HG02610 (cell line): ENCODE data around the gene TMEM141.
"Not testable (repeated sequence)": the region's sequence is repeated elsewhere in the genome, so short reads cannot be mapped to it uniquely, and the experiment has no call there.

ENCODE experiments used
- ATAC-seq: cut with Tn5 transposase; IDR thresholded peaks from one replicate; pipeline ENCODE4 v1.9.1; 2021; ENCODE audit warnings: mild to moderate bottlenecking, moderate library complexity; ENCODE audit not compliant: unreplicated experiment

The TMEM141 gene

DNA sequence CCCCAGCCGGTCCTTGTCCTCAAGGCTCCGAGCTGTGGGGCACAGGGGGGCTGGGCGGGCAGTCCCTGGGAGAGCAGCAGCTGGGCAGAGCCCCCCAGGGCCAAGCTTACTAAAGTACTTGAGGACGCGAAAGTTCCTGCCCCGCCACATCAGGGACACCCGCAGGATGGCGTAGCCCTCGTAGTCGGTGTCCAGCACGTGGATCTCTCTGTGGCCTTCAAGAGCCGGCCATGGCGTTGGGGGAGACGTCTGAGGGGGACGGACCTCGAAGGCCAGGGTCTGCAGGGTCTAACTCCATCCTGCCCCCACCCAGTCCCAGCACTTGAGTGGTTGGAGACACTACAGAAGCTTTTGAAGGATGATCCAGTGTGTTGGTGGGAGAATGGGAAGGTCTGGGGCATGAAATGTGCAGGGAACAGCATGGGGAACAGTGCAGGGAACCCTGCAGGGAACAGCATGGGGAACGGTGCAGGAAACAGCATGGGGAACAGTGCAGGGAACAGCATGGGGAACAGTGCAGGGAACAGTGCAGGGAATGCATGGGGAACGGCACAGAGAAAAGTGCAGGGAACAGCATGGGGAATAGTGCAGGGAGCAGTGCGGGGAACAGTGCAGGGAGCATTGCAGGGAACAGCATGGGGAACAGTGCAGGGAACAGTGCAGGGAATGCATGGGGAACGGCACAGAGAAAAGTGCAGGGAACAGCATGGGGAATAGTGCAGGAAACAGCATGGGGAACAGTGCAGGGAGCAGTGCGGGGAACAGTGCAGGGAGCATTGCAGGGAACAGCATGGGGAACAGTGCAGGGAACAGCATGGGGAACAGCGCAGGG lies 35.6 kb upstream of the TMEM141 start:
- not testable (repeated sequence) for ATAC-seq

GRCh38 chr9:136756134-136756438 lies 35.1 kb upstream of the TMEM141 start:
- ATAC-seq, result no peak

DNA sequence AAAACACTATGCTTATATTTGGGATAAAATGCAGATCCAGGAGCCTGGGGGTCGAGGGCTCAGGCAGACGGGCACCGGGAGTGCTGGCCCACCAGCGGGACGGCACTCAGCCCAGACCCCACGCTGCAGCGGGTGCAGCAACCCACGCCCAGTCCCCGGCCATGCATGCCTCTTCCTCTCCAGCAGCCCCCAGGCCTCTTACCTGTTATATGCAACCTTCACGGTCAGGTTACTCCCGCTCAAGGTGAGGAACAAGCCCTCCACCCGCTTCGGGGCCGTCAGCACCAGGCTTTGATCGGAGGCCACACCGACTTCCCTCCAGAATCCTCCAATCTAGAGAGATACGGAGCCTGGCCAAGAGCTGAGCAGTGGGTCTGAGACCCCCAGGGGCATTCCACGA lies 34.3 kb upstream of the TMEM141 start:
- ATAC-seq, result no peak

DNA sequence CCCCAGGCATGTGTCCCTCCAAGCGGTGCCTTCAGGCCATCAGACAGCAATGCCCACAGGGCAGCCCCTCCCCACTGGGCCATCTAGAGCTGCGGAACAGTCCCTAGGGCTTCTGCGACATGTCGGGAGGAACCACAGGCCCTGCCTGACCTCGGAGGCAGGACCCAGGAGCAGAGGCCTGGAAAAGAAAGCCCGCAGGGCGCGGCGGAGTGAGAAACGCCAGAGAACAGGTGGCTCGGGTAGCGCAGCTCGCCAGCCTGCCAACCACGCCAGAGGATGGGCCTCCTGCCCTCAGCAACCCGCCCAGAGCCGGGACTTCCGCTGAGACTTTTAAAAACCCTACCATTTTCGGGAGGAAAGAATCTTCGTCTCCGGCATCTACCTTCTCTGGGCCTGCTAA lies 33.8 kb upstream of the TMEM141 start:
- ATAC-seq, result no peak

- no peak for ATAC-seq
These were observed 33.4 kb upstream of the TMEM141 start for GRCh38 chr9:136757751-136758140.

GRCh38 chr9:136759001-136759400 lies 32.1 kb upstream of the TMEM141 start:
- ATAC-seq, result no peak

DNA sequence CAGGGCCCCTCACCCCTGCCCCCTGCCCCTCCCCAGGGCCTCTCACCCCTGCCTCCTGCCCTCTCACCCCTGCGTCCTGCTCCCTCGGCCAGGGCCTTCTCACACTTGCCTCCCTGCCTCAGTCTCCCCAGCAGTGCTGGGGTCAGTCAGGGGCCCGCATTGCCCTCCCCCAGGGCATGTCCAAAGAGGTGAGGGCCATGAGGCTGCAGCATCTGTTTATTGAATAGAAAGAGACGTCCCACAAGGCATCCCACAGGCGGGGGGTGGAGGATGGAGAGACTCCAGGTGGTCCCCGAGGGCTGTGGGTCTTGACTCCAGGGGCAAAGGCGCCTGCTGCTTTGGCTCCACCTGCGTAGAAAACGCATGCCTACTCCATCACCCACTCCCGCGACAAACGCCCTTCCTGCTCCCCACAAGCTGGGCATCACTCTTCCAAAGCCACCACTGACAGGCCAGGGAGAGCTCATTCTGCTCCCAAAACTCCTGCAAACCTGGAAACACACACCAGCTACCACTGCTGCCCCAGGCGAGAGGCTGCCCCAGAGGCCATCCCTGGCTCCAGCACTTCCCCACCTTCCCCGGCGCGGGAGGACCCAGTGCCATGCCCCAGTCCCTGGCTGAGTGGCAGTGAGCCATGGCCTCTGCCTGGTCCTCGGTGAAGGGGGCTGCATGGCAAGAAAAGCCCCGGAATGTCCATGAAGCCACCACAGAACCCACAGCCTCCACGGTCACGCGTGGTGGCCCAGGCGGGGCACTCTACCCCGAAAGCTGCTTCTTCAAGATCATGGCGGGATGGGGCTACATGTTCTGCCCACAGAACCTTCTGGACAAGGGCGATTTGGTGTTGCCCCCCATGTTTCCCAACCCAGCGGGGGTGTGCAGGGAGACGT lies 31.5 kb upstream of the TMEM141 start:
- no peak for ATAC-seq

DNA sequence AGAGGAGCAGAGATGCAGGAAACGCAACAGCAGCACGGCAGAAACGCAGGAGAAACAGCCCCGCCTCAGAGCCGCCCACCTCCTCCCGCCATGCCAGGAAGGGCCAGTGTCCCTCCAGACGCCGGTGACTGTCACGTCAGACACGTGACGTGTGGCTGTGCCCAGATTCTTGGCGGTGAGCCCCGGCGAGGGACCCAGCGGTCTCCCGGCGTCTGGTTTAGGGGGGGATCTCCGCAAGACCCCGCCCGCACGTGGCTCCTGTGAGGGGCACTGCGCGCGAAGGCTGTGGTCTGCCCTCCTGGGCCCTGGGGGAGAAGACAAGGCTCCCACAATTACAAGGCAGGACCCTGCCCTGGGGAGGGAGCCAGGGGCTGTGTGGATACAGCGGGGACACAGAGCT lies 30.7 kb upstream of the TMEM141 start:
- ATAC-seq, result no peak

- ATAC-seq, result not testable (repeated sequence)
These were observed 30.2 kb upstream of the TMEM141 start for GRCh38 chr9:136760834-136761544.

DNA sequence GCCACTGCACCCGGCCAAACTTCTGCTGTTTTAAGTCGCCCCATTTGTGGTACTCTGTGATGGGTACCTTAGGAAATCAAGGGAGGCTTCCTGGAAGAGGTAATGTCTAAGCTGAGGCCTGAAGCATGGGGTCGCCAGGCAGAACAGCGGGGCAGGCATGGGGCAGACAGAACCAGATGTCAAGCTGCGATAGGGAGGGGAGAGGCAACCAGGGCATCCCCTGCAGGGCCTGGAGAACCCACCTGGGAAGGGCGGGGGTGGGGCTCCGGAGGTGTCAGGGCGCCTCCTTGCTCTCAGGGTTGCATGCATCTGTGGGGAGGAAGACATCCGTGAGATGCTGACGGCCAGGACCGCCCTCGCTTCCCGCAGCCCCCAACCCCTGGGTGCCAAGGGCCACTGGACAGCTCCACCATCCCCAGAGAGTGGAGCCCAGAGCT lies 29.6 kb upstream of the TMEM141 start:
- no peak for ATAC-seq

DNA sequence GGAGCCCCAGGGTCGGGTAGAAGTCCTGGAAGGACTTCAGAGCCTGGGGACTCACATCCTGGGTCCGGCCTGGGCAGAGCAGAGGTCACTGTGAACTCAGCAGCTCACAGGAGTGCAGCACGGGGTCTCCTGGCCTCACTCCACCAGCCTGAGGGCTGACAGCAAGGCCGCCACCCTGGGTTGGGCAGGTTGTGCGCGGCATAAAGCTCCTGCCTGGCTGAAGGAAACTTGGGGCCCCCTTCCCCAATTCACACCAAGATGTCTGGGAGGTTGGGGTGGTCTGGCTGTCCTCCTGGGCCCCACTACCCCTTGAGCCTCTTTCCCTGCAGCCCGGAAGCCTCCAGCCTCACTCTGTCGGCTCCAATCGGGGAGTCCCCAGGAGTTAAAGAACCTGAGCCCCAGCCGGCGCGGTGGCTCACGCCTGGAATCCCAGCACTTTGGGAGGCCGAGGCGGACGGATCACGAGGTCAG lies 28.9 kb upstream of the TMEM141 start:
- no peak for ATAC-seq

- ATAC-seq, result no peak
These were observed 28.1 kb upstream of the TMEM141 start for GRCh38 chr9:136762915-136763648.

DNA sequence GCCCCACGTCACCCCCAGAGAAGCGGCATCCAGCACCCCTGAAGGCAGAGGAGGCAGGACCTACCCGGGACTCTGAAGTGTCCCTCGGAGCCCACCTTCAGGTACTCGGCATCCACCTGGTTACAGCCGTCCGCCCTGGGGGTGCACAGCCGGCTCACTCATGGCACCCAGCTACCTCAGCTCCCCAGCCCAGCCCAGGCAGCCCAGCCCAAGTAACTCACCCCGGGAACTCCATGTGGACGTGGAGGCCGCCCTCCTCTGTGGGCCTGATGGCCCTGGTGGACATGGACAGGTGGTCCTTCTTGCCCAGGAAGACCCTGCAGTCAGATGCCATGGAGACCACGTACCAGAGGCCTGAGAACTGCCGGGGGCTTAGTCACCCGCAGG lies 27.5 kb upstream of the TMEM141 start:
- ATAC-seq, result no peak

DNA sequence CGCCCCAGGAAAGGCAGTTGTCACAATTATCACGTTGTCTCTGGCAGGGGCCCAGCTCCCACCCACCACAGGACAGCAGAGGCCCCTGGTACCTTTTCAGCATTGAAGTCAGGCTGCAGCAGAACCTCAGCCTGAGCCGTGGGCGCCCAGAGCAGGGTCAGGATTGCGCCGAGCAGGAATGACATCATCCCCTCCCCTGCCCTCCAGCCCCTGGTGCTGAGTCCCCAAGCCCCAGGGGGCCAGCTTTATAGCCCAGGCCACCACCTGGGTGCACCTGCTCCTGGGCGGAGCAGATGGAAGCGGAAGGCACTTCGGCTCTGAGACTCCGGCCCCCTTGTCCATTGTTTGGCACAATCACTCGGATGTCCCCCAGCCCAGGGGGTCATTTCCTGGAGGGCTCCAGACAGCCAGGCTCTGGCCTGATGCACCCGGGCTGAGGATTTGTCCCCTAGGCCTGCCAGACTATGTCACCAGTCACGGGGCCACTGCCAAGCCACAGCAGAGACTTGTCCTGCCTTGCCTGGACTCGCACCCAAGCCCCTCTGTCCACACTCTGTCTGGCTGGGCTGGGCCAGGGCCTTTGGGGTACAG lies 26.7 kb upstream of the TMEM141 start, which contains the start of gene LCN15:
TSS of gene LCN15 (minus strand) at position 218 of the 591 bp plus-strand sequence. CDS start at position 188, 30 bp downstream.
- no peak for ATAC-seq

DNA sequence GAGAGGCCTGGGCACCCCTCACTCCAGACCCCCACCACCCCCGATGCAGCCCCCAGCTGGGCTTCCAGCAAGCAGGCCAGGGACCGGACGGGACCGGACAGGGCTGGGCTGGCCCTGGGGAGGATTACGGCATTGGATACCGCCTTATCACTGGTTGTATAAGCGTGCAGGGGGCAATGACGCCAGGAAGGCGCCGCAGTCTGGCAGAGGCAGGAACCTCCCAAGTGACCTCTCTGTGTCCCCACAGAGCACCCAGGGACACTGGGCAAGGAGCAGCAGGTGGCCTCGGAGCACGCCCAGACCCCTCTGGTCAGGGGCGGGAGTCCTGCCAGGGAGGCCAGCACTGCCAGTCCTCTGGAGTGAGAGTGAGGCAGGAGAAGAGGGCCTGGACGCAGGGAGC lies 26.1 kb upstream of the TMEM141 start:
- ATAC-seq, result no peak

DNA sequence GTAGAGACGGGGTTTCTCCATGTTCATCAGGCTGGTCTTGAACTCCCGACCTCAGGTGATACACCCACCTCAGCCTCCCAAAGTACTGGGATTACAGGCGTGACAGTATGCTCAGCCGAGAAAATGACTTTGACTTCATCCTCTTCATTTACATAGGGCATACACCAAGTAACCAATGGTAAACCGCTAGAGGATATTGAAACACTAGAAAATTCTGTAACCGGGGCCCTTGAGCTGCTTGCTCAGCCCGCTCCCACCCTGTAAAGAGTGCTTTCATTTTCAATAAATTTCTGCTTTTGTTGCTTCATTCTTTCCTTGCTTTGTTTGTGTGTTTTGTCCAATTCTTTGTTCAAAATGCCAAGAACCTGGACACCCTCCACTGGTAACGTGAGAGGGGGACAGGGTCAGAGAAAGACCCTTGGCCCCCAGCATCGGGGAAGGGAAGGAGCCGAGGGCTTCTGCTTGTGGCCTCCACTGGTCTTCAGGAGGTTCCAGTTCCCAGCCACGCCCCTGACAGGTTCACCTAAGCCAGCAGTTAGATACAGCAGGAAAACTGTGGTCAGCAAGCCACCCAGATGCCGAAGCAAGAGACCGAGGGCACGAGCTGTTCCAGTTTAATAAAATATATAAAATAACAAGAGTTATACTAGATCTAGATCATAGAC lies 25.3 kb upstream of the TMEM141 start:
- not testable (repeated sequence) for ATAC-seq

- not testable (repeated sequence) for ATAC-seq
These were observed 24.6 kb upstream of the TMEM141 start for GRCh38 chr9:136766410-136767120.

DNA sequence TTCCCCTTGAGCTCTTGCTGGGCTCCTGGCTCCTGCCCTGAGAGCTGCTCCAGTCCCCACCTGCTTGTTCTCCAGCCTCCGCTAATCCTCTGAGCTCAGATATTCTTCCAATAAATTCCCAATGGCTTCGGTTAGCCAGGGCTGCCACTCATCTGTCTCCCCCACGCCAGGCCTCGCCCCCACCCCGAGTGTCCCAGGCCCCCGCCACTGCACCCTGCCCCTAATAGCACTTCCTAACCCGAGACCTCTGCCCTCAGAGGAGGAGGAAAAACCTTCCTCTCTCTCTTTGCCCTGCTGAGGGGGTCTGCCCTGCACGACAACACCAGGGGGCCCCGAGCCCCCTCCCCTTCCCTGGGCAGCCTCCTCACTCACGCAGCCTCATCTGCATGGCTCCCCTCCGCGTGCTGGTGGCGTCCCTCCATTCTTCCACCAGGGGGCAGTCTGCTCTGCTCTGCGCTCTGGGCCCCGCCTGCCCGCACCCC lies 21.4 kb upstream of the TMEM141 start:
- ATAC-seq, result no peak

DNA sequence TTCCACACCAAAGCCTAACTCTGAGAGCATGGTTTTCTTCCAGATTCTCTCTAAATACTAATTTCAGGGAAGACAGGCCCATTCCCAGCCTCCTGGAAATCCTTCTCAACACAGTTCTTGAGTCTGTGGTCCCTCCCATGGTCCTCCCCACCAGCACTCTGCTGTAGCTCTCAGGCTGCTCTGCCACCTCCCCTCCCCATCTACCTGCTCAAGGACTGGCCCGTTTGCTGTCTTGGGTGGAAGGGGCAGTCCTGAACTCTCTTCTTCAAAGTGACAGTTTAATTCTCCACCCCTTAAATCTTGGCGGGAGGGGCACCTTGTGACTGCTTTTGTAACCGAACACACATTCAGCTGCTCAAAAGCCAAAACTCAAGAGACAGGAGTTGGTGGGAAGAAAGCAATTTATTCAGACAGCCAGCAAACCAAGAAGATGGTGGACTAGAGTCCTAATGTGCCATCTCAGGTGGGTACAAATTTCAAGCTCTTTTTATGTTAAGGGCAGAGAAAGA lies 19.2 kb upstream of the TMEM141 start:
- no peak for ATAC-seq
